Umbilical cord (tissue), 2 donors: ENCODE results near the gene TASOR. TPM values are rescaled to one million over a fixed set of nuclear protein-coding genes. Genes with fewer than 3 reads are reported as not detected.

Source experiments
- DNase-seq: peaks from one replicate; pipeline ENCODE4 v3.0.0-alpha.2; 2015; ENCODE audit warnings: low spot score
- total RNA-seq: library from RNA; depleted of rRNA; stranded (reverse); fragments of >200 nt; gene quantifications from one replicate; pipeline ENCODE4 v1.2.3, GENCODE V29; 2014; ENCODE audit warnings: low replicate concordance; ENCODE audit not compliant: insufficient read depth

TASOR gene
- total RNA-seq, 1 donor from 2014 or later: 188 TPM

DNA sequence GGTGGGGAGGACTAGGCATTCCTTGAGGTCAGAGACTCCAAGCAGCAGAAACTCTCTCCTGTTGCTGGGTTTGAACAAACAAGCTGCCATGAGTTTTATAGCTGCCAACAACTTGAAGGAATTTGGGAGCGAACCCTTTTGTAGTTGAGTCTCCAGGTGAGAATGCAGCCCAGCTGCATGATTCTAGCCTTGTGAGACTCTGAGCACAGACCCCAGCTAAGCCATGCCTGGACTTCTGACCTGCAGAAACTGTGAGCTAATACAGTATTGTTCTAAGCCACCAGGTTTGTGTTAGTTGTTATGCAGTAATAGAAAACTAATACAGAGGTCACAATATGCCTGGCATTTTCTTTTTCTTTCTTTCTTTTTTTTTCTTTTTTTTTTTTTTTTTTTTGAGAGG, 6.2 kb upstream of the TASOR start:
- DNase-seq: no peak

DNA sequence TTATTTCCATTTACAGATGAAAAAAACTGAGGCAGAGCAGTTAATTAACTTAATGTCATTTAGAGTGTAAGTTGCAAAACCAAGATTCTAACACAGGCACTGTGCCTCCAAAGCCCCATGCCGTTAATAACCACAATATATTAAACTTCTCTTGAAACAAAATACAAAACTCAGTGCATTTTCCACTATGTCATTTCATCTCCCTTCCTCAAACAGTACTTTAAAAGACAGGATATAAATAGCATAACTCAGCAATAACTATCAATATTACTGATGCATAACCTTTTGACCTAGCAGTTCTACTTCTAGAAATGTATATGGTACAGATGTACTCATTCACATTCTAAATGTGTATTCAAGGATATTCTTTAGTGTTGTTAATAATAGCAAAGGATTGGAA, 5.1 kb upstream of the TASOR start:
- no peak for DNase-seq

DNA sequence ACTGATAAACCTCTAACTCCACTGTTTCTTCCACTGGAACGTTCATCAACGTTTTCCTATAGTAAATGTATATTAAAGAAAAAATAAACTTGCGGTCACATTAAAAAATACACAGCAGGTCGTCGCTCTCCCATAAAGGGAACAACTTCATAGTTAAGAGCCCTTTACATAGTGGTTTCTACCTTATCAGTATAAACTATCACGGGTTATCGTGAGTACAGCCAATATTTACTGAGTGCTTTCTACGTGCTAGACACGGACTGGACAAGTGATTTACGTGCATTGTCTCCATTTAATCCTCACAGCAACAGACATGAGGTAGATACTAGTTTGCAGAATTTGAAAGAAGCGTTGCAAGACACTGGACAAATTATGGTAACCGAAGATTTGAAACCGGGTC, 964 bp upstream of the TASOR start:
- DNase-seq: no peak

DNA sequence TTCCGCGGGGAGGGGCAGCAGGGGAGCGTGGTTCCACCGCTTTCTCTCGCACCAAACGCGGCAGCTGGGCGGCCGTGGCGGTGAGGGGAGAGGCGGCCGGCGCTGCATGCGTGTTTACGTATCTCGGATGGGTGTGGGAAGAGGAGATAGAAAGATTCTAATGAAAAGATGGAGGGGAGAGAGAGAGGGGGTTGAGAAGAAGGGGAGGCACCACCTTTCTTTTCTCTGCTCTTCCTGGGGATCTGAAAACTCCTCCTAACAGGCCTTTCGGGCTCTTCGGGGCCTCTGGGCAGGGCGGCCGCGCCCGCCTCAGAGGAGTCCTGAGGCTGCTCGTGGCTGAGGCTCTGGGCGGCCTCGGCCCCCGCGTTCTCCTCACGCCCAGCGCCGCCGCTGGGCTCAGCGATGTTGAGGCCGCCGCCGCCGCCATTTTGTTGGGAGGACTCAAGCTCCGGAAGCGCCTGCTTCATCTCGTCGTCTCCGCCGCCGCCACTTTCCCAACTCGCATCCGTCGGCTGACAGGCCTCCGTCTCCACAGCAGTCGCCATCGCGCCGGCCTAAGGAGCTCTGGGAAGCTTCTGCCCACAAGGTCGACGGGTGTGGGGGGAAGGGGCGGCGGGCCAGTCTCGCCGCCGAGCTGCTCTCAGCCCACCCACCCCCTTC, 473 bp downstream of the TASOR start:
- DNase-seq: peak; percentile 82

DNA sequence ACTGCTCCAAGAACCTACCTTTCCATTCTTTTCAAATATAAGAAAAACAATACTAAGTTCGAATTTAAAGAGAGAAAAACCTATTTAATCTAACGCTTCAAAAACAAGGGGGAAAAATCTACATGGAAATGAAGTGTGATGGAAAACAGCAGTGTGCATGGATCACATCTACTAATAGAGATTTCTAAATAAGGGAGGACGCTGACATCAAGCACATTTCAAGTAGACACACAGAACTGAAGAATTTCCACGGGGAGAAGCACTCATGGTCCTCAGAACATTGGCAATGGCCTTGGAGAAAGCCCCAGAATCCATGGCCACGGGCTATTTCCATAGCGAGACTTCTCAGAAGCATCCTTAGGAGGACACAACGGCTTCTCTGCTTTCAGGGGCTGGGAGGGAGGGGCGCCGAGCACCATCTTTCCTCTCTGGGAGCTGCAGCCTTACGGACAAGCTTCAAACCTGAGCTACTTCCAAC, 1.0 kb downstream of the TASOR start:
- no peak for DNase-seq

DNA sequence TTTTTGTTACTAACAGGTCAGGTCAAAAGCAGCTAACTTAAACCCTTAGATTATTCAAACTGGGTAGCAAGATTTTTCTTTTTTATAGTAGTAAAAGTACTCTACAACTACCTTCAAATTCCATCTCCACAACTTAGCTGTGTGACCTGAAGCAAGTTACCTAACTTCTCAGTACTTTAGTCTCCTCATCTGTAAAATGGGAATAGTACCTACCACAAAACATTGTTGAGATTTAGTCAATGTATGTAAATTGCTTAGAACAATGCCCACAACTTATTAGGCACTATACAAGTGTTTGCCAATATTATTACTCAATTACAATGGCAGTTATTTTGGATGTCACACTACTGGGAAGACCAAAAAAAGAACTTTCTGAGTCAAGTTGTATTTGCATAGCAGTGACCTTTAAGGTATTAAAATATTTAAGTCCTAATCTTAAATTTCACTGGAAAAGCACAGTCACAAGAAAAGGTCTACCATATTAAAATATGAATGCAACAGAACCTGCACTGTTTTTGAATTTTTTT, 2.9 kb downstream of the TASOR start:
- no peak for DNase-seq

DNA sequence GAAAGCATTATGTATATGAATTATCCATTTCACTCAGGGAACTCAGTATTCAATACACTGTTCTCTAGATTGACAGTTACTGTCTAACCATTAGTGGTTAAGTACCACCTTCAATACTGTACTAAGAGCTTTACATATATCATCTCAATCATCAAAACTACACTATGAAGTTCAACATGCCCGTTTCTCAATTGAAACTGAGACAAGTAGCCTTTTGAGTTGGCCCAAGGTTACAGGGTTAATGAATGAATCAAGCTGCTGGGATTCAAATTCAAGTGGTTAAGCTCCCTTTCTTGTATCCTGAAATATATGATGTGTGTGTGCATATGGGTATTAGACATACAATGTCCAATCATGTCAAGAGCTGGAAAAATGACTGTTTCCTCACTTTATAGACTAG, 5.8 kb downstream of the TASOR start:
- no peak for DNase-seq

DNA sequence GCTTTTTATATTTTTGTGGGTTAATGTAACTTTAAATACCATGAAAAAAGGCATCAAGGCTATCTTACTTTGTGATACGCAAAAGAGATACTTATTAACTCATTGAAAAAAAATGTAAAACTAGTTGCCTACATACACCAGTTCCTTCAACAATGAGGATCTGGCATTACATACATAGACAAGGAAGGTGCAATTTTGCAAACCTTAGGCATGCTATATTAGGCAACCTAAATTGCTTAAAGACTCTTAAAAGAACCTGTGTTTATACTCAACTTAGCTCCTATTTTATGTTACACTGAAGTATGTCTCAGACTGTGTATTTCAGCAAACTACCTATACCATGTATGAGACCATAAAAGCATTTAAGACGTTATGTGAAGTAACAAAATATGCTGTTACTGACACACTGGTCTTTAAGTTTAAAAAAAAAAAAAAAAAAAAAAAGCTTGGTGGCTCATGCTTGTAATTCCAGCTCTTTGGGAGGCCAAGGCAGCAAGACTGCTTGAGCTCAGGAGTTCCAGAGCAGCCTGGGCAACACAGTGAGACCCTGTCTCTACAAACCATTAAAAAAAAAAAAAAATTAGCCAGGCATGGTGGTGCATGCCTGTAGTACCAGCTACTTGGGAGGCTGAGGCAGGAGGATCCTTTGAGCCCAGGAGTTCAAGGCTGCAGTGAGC, 9.1 kb downstream of the TASOR start:
- no peak for DNase-seq

DNA sequence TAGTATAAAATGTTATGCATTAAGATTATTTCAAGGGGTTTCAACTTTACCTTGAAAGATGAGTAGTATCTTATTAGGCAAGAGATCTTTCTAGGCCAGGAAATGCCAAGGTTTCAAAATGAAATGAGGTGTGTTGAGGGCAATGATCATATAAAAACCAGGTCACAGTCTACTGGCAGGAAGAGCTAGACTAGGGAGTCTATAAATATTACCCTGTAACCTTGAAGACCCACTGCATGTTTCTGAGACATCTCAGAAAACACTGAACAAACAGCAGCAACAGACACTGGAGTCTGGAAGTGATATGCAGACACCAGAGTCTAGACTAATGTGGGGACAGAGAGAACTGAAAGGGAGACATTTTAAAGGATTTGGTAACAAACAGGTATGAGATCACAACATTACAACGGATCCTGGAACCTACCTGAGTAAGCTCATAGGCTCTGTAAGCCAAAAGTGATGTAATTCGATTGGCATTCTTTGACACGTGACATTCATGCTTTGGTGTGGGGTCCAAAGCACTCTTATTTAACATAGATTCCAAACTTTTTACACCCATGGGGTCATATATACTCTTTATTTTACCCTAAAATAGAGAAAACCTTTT, 15.0 kb downstream of the TASOR start:
- DNase-seq: no peak

DNA sequence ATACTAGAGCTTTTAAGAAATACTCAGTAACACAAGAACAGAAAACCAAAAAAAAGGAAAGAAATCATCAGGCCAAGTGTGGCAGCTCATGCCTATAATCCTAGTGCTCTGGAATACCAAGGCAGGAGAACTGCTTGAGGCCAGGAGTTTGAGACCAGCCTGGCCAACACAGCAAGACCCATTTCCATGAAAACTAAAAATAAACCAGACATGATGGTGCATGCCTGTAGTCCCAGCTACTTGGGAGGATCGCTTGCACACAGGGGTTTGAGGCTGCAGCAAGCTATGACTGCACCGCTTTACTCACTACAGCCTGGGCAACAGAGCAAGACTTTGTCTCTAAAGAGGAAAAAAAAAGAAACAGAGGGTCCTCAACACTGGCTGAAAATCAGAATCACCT, 18.2 kb downstream of the TASOR start:
- DNase-seq: no peak

DNA sequence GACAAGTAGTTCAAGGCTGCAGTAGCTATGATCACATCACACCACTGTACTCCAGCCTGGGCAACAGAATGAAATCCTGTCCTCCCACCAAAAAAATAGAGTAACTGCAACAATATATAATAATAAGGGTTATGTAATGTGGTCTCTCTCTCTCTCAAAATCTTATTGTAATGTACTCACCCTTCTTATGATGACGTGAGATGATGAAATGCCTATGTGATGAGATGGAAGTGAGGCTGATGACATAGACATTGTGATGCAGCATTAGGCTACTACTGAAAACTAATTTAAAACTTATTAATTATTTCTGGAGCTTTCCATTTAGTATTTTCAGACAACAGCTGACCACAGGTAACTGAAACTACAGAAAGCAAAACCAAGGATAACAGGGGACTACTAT, 27.4 kb downstream of the TASOR start:
- DNase-seq: no peak

DNA sequence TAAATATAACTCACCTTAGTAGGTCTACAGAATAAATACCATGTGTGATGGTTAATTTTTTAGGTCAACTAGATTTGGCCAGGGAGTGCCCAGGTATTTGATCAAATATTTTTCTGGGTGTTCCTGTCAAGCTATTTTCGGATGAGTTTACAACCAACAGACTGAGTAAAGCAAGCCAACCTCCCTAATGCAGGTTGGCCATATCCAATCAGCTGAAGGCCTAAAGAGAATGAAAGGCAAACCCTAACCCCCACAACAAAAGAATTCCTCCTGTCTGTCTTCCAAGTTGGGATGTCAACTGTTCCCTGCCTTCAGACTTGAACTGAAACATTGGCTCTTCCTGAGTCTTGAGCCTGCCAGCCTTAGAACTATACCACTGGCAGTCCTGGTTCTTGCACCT, 28.6 kb downstream of the TASOR start:
- no peak for DNase-seq

DNA sequence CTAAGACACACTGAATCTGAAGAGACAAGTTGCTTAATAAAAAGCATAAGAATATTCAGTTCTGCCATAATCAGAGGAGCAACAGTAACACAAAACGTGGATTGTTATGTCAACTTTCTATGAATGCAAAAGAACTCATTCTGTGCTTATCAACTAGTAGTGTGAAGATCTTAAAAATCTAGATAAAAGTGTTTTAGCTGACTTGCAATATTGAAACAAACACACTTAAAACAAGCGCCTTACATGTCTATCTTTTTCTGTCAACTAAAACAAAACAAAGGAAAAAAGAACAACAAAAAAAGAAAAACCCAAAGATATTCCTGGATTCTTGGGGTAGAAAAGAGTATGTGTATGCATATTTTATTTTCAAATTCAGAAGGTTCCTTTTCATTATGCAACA, 37.7 kb downstream of the TASOR start:
- no peak for DNase-seq

DNA sequence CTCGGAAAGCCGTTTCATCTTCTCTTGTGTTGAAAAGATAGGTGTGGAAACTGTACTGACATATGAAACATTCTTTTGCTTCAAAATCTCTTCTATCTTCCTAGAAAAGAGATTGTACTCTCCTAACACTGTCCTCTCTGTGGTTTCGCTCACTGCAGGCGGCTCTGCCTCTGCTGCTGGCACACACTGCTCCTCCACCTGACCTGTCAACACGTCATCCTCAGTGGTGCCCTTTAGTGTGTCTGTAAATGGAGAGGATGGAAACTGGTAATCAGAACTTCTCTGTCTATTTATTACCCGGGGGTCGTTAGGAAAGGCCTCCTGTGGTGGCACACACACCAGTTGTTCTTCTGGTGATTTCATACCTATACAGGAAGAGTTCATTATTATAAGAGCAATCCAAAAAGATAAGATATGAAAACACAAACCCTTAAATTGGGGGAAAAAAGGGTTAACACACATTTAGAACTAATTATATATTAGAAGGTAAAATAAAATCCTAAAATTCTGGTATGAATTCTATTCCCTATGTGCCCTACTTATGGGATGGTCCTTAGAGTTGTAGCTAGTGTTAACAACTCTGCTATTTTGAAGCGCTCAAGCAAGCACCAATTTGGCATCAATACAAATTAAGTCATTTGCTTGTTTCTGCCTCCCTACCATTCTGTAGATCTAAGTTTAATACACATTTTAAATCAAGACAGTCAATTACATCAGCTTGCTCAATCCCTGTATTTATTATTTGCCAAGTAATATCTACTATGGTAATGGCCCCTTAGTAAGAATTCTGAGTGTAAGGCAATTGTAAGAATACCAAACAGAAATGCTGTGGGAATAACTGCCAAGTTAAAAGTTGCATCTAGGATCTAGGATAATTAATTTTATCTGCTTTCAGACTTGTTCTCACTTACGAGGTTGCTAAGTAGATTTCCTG, 49.2 kb downstream of the TASOR start:
- no peak for DNase-seq

Other genes with a start within 250 kb of the TASOR start
- gene ERC2, start 214.8 kb downstream of the TASOR start, total RNA-seq: 33.5 TPM
- gene CCDC66, start 126.1 kb downstream of the TASOR start, total RNA-seq: 38.8 TPM
- gene ARHGEF3, start 118.7 kb upstream of the TASOR start, total RNA-seq: 9.9 TPM